A549 (cell line): Measurements from ENCODE around the gene MSI2. TPM values are rescaled to one million over a fixed set of nuclear protein-coding genes. Genes with fewer than 3 reads are reported as not detected.
A peak's percentile ranks its signal among the peaks of the same experiment; 100 is the strongest.

ENCODE experiments used
- ATAC-seq, 2 experiments: fragments of 200-7000 bp in 1 of 2; fragments of >200 bp in 1 of 2; cut with Nextera tagmentation in 1 of 2; cut with Tn5 transposase in 1 of 2; 3 replicates each; pipeline versions ENCODE4 v1.8.0 to v1.9.1; 2018 to 2020; ENCODE audit warnings: mild to moderate bottlenecking in 1 of 2, moderate library complexity in 1 of 2
- CTCF ChIA-PET: fragments of 300-600 bp; sonication (Branson Sonifier 250); formaldehyde crosslinking; extraction: SDS; loops from one replicate; lab custom pipeline; 2021; ENCODE audit warnings: antibody characterized with exemption, inconsistent platforms; lab: Yijun Ruan, JAX
- POLR2A ChIA-PET: fragments of 350-600 bp; formaldehyde crosslinking; extraction: SDS; loops from one replicate; lab custom pipeline; 2021; ENCODE audit warnings: antibody characterized with exemption, inconsistent platforms; lab: Yijun Ruan, JAX
- DNase-seq, 2 experiments: peaks; one replicate each; pipeline versions ENCODE4 v3.0.0 to v3.0.0-alpha.2; 2011 to 2016; ENCODE audit warnings: low read depth in 1 of 2, low spot score in 1 of 2
- FAIRE-seq: peaks from 2 replicates; lab custom pipeline; 2011; peaks lifted over from hg19 to GRCh38; lab: Jason Lieb, UNC
- H3K27ac ChIP-seq, 2 experiments: fragments of >200 bp; sonication (Bioruptor Twin); formaldehyde crosslinking; 3 replicates each; pipeline ENCODE4 v1.5.1; 2016 to 2017
- H3K4me1 ChIP-seq: fragments of >200 bp; sonication (Bioruptor Twin); formaldehyde crosslinking; 3 replicates; pipeline ENCODE4 v1.6.1; 2016
- H3K4me2 ChIP-seq: fragments of >200 bp; sonication (Bioruptor Twin); formaldehyde crosslinking; 3 replicates; pipeline ENCODE4 v1.6.1; 2016
- H3K4me3 ChIP-seq: fragments of >200 bp; sonication (Bioruptor Twin); formaldehyde crosslinking; 3 replicates; pipeline ENCODE4 v1.5.1; 2016
- H3K9me3 ChIP-seq: fragments of >200 bp; sonication (Bioruptor Twin); formaldehyde crosslinking; 3 replicates; pipeline ENCODE4 v1.6.1; 2016
- CBX2 ChIP-seq: fragments of 200-600 bp; sonication (generic); IDR thresholded peaks from 2 replicates; pipeline ENCODE4 v1.6.1; 2016; ENCODE audit warnings: low read depth, mild to moderate bottlenecking, borderline replicate concordance
- CBX8 ChIP-seq: fragments of 200-600 bp; sonication (generic); IDR thresholded peaks from 2 replicates; pipeline ENCODE4 v1.6.1; 2016
- CHD2 ChIP-seq: fragments of 150-350 bp; IDR thresholded peaks from 2 replicates; pipeline ENCODE4 v1.6.1; 2014; ENCODE audit warnings: low read length; ENCODE audit not compliant: partially characterized antibody
- EHF ChIP-seq: fragments of 250-450 bp; sonication (Bioruptor Pico); IDR thresholded peaks from 2 replicates; pipeline ENCODE4 v1.5.0; 2020; ENCODE audit warnings: mild to moderate bottlenecking
- EHMT2 ChIP-seq: fragments of 200-600 bp; sonication (generic); IDR thresholded peaks from 2 replicates; pipeline ENCODE4 v1.6.1; 2016; ENCODE audit warnings: antibody characterized with exemption, low read depth, mild to moderate bottlenecking, moderate library complexity
- ESRRA ChIP-seq: fragments of 150-350 bp; IDR thresholded peaks from 2 replicates; pipeline ENCODE4 v1.6.1; 2014; ENCODE audit warnings: mild to moderate bottlenecking, low read length, borderline replicate concordance
- FOSL2 ChIP-seq, 2 experiments: fragments of 450-650 bp in 1 of 2; fragments of >200 bp in 1 of 2; sonication (Bioruptor Twin) in 1 of 2; formaldehyde crosslinking; IDR thresholded peaks; 2 replicates each; pipeline versions ENCODE4 v1.5.0 to v1.6.1; 2016 to 2020; ENCODE audit warnings: mild to moderate bottlenecking in 1 of 2, moderate library complexity in 1 of 2
- HEYL ChIP-seq: fragments of 250-450 bp; sonication (Bioruptor Pico); IDR thresholded peaks from 2 replicates; pipeline ENCODE4 v1.8.0; 2021; ENCODE audit warnings: mild to moderate bottlenecking, moderate library complexity
- HOXA7 ChIP-seq: fragments of 250-450 bp; sonication (Bioruptor Pico); IDR thresholded peaks from 2 replicates; pipeline ENCODE4 v1.5.0; 2020; ENCODE audit warnings: mild to moderate bottlenecking, moderate library complexity
- HOXB13 ChIP-seq: fragments of 250-450 bp; sonication (Bioruptor Pico); IDR thresholded peaks from 2 replicates; pipeline ENCODE4 v1.5.0; 2020; ENCODE audit warnings: low read depth, mild to moderate bottlenecking, moderate library complexity
- HOXB5 ChIP-seq: fragments of 250-450 bp; sonication (Bioruptor Pico); IDR thresholded peaks from 2 replicates; pipeline ENCODE4 v1.5.0; 2020; ENCODE audit warnings: mild to moderate bottlenecking, moderate library complexity
- NFE2L2 ChIP-seq: fragments of 150-350 bp; conservative IDR thresholded peaks from 2 replicates; pipeline ENCODE4 v1.6.1; 2014; ENCODE audit warnings: low read length
- NPAS2 ChIP-seq: fragments of 250-450 bp; sonication (Bioruptor Pico); IDR thresholded peaks from 2 replicates; pipeline ENCODE4 v1.8.0; 2022; ENCODE audit warnings: mild to moderate bottlenecking, moderate library complexity, borderline replicate concordance
- NR3C1 ChIP-seq: fragments of >200 bp; sonication (Bioruptor Twin); formaldehyde crosslinking; IDR thresholded peaks from 3 replicates; pipeline ENCODE4 v1.6.1; 2017
- POLR2A ChIP-seq: IDR thresholded peaks from 2 replicates; pipeline ENCODE4 v1.6.1; 2012; ENCODE audit warnings: mild to moderate bottlenecking, low read length
- RCOR1 ChIP-seq: fragments of 150-350 bp; IDR thresholded peaks from 2 replicates; pipeline ENCODE4 v1.6.1; 2014; ENCODE audit warnings: antibody characterized with exemption, low read length, low read depth
- SREBF2 ChIP-seq: fragments of 450-650 bp; IDR thresholded peaks from 2 replicates; pipeline ENCODE4 v1.6.1; 2014; ENCODE audit warnings: mild to moderate bottlenecking, moderate library complexity
- TP53 ChIP-seq: fragments of 250-450 bp; sonication (Bioruptor Pico); IDR thresholded peaks from 2 replicates; pipeline ENCODE4 v1.5.0; 2021; ENCODE audit warnings: mild to moderate bottlenecking, moderate library complexity
- ZSCAN20 ChIP-seq: fragments of 250-450 bp; sonication (Bioruptor Pico); IDR thresholded peaks from 2 replicates; pipeline ENCODE4 v1.8.0; 2022; ENCODE audit warnings: mild to moderate bottlenecking, moderate library complexity
- WGBS: methylation state at CpG from one replicate; pipeline ENCODE4 v1.1.6; 2017; ENCODE audit errors: missing lambda C conversion rate; 5-methylcytosine and 5-hydroxymethylcytosine counted together
- polyA plus RNA-seq, 4 experiments: library from polyadenylated mRNA; depleted of rRNA in 3 of 4; stranded (reverse); fragments of >200 nt; fragmentation: RNase III in 1 of 4; extraction: RNeasy Plus Mini Kit Qiagen cat#74134 plus additional on column Dnase treatment in 1 of 4; gene quantifications; 2 replicates in 3 of 4; 3 replicates in 1 of 4; pipeline ENCODE4 v1.2.3, GENCODE V29; 2011 to 2017
- TF ChIP-seq, protein P1 (sequence below): IDR thresholded peaks from 2 replicates; pipeline ENCODE4 v1.6.1; 2012
- TF ChIP-seq, protein P2 (sequence below): fragments of >200 bp; sonication (Bioruptor Twin); formaldehyde crosslinking; IDR thresholded peaks from 3 replicates; pipeline ENCODE4 v1.6.1; 2016
- TF ChIP-seq, protein P3 (sequence below): fragments of 200-600 bp; sonication (generic); IDR thresholded peaks from 2 replicates; pipeline ENCODE4 v1.6.1; 2016; ENCODE audit warnings: antibody characterized with exemption, mild to moderate bottlenecking, moderate library complexity

MSI2 gene
- polyA plus RNA-seq, 2 of the 4 experiments (the other 2 are of a cell fraction): 43.6 to 44.4 TPM

DNA sequence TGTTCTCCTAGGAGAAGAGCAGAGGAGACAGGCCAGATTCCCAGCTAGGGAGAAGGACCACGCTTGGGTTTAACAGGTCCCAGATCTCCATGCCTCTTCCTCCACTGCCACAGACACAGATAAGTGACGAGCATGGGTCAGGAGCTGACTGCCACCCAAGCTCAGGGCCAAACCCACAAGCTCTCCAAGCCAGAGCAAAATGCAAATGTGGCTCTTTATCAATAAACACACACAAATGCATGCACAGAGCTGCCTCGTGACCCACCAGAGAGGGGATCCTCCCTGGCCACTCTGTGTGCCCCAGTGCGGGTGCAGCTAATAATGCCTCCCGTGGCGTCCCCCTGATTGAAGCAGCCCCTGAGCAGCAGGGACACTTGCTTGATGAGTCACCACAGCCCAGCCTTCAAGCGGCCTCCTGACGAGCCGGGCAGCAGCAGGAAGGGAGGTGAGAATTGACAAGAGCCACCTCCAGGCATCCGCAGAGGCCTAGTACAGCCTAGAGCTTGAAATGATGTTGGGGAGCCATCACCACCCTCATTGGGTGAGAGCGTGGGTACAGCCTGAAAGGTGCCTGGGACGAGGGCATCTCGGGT, 344.9 kb downstream of the MSI2 start:
- H3K4me2 ChIP-seq: no peak overlapping the region
- ATAC-seq: no peak
- H3K9me3 ChIP-seq: no peaks in the 10 kb centered on the region
- TF ChIP-seq ZSCAN20 (CRISPR knock-in tag) (no peak), FOSL2 (IDR thresholded peaks at IDR 0.05) (no peak), FOSL2 (CRISPR knock-in tag; IDR thresholded peaks at IDR 0.05) (peak; percentile 21; the same call in 1 of the 2 replicates)
- TF ChIP-seq, all 56 proteins: peak for 1
- Histone ChIP-seq H3K4me1 (peaks cover 29% of the 10 kb centered on the region), H3K27ac (no peak overlapping the region), H3K4me3 (no peak overlapping the region)
- CTCF ChIA-PET: interaction anchor here (0.6 to 6.3 kb wide), 14 partner anchors 11 to 512 kb away, joined by 3 to 104 read pairs (median 3); no protein-coding TSS in a partner anchor
- 96% methylated on average over 13 of the region's 13 CpGs for WGBS
- DNase-seq (no peak), FAIRE-seq (no peak)
- POLR2A ChIA-PET: no interaction called here

DNA sequence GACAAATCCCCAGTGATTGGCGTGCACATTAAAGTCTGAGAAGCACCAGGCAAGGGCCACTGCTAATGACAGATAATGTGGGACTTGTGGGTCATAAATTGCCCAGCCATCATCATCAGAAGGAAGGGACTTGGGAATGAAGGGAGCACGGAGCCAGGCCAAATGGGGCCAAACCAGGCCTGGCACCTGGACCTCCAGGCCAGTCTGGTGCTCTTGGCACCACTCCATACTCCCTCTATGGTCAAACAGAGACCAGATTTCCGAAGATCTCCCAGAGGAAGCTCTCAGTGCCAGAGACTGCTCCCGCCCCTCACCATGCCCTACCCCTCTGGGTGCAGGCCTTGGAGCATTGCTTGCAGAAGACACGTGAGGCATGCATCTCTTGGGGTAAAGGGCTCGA, 346.6 kb downstream of the MSI2 start:
- Histone ChIP-seq H3K4me2 (no peak overlapping the region), H3K27ac (no peak overlapping the region), H3K9me3 (no peaks in the 10 kb centered on the region), H3K4me3 (no peak overlapping the region), H3K4me1 (peaks cover 22% of the 10 kb centered on the region)
- no peak for ATAC-seq
- CTCF ChIA-PET: interaction anchor here (0.7 to 6.3 kb wide), 6 partner anchors 8 to 230 kb away, joined by 3 to 104 read pairs (median 3); no protein-coding TSS in a partner anchor
- TF ChIP-seq EHMT2 (no peak), NR3C1 (no peak), CHD2 (no peak), EHF (CRISPR knock-in tag) (no peak), RCOR1 (no peak), HOXA7 (CRISPR knock-in tag) (no peak)
- 87% methylated on average over 6 of the region's 6 CpGs for WGBS
- POLR2A ChIA-PET: no interaction called here
- FAIRE-seq: no peak
- no peak for DNase-seq

DNA sequence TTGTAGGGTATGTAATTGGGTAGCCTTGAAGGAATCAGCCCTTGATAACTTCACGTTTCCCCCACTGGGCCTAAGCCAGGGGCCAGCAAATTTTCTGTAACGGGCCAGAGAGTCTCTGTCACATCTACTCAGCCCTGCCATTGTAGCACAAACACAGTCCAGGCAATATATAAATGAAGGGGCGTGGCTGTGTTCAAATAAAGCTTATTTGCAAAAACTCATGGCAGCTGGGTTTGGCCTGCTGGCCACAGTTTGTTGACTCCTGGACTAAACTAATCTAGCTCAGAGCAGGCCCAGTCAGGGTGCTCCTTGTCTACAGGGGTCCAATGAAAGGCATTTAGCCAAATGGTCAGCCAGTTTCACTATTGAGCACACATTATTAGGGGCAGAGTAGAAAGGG, 347.2 kb downstream of the MSI2 start:
- no peak overlapping the region for H3K4me3 ChIP-seq
- no peak for DNase-seq
- ATAC-seq: no peak
- H3K9me3 ChIP-seq: no peaks in the 10 kb centered on the region
- H3K4me2 ChIP-seq: no peak overlapping the region
- peaks cover 20% of the 10 kb centered on the region for H3K4me1 ChIP-seq
- 71% methylated on average over 3 of the region's 3 CpGs for WGBS
- H3K27ac ChIP-seq: no peak overlapping the region
- no peak for TF ChIP-seq POLR2A
- TF ChIP-seq, protein P1, sequence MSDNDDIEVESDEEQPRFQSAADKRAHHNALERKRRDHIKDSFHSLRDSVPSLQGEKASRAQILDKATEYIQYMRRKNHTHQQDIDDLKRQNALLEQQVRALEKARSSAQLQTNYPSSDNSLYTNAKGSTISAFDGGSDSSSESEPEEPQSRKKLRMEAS: no peak
- no peak for TF ChIP-seq SREBF2
- TF ChIP-seq, protein P2, sequence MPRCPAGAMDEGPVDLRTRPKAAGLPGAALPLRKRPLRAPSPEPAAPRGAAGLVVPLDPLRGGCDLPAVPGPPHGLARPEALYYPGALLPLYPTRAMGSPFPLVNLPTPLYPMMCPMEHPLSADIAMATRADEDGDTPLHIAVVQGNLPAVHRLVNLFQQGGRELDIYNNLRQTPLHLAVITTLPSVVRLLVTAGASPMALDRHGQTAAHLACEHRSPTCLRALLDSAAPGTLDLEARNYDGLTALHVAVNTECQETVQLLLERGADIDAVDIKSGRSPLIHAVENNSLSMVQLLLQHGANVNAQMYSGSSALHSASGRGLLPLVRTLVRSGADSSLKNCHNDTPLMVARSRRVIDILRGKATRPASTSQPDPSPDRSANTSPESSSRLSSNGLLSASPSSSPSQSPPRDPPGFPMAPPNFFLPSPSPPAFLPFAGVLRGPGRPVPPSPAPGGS: no peak
- TF ChIP-seq, protein P3, sequence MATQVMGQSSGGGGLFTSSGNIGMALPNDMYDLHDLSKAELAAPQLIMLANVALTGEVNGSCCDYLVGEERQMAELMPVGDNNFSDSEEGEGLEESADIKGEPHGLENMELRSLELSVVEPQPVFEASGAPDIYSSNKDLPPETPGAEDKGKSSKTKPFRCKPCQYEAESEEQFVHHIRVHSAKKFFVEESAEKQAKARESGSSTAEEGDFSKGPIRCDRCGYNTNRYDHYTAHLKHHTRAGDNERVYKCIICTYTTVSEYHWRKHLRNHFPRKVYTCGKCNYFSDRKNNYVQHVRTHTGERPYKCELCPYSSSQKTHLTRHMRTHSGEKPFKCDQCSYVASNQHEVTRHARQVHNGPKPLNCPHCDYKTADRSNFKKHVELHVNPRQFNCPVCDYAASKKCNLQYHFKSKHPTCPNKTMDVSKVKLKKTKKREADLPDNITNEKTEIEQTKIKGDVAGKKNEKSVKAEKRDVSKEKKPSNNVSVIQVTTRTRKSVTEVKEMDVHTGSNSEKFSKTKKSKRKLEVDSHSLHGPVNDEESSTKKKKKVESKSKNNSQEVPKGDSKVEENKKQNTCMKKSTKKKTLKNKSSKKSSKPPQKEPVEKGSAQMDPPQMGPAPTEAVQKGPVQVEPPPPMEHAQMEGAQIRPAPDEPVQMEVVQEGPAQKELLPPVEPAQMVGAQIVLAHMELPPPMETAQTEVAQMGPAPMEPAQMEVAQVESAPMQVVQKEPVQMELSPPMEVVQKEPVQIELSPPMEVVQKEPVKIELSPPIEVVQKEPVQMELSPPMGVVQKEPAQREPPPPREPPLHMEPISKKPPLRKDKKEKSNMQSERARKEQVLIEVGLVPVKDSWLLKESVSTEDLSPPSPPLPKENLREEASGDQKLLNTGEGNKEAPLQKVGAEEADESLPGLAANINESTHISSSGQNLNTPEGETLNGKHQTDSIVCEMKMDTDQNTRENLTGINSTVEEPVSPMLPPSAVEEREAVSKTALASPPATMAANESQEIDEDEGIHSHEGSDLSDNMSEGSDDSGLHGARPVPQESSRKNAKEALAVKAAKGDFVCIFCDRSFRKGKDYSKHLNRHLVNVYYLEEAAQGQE: no peak
- TF ChIP-seq TP53 (CRISPR knock-in tag): no peak
- no peak for TF ChIP-seq NPAS2 (CRISPR knock-in tag)
- no peak for TF ChIP-seq RCOR1
- TF ChIP-seq HEYL (CRISPR knock-in tag): no peak
- no peak for TF ChIP-seq HOXB5
- TF ChIP-seq CBX8: no peak
- TF ChIP-seq NFE2L2: no peak
- TF ChIP-seq ESRRA: no peak
- TF ChIP-seq ZSCAN20 (CRISPR knock-in tag): no peak
- TF ChIP-seq EHMT2: no peak
- no peak for TF ChIP-seq CHD2
- TF ChIP-seq HOXB13 (CRISPR knock-in tag): no peak
- TF ChIP-seq CBX2: no peak
- POLR2A ChIA-PET: no interaction called here
- no peak for FAIRE-seq
- CTCF ChIA-PET: interaction anchor here (0.8 to 2.5 kb wide), 5 partner anchors 9 to 229 kb away, joined by 3 to 22 read pairs (median 3); no protein-coding TSS in a partner anchor
